GM12891 (cell line): ENCODE measurements around the gene SYNM.

Experiments
- POLR2AphosphoS5 ChIP-seq: IDR thresholded peaks from 2 replicates; pipeline ENCODE4 v1.6.1; 2011; ENCODE audit warnings: low read depth, low read length, control low read depth
- POU2F2 ChIP-seq: IDR thresholded peaks from 2 replicates; pipeline ENCODE4 v1.6.1; 2011; ENCODE audit warnings: low read depth, mild to moderate bottlenecking, control low read depth, low read length, moderate library complexity
- SPI1 ChIP-seq: IDR thresholded peaks from 2 replicates; pipeline ENCODE4 v1.6.1; 2011; ENCODE audit warnings: low read depth, low read length, control low read depth

DNA sequence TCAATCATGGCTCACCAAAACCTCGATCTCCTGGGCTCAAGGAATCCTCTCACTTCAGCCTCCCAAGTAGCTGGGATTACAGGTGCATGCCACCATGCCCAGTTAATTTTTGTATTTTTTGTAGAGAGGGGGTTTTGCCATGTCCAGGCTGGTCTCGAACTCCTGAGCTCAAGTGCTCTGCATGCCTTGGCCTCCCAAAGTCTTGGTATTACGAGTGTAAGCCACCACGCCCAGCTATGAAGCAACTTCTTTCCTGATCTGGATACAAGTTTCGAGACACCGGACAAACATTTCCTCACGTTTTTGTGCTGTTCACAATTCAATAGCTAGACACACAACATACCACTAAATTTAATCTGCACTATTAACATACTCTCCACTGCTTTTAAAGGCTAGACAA is 3.4 kb upstream of the SYNM start:
- no peak for TF ChIP-seq POLR2AphosphoS5
- no peak for TF ChIP-seq POU2F2
- TF ChIP-seq SPI1, result no peak
